ENCODE measurements around the gene LRBA.

The LRBA gene

DNA sequence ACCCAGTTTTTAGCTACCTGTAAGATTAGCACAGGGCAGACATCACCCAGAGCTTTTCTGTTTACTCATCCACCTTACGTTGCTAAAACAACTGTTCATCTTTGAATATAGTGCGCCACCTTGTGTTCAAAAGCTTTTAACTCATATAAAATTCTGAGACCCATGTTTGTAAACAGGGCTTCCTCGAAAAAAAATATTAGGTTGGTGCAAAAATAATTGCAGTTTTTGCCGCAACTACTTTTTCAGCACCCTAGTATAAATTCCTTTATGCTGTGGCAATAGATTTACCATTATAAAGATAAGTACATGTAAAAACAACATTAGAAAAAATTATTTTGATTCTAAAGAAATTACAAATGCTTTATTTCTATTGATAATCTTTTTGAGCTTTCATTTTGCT is 147.9 kb downstream of the LRBA start:
- DNase-seq: peak; percentile 77

DNA sequence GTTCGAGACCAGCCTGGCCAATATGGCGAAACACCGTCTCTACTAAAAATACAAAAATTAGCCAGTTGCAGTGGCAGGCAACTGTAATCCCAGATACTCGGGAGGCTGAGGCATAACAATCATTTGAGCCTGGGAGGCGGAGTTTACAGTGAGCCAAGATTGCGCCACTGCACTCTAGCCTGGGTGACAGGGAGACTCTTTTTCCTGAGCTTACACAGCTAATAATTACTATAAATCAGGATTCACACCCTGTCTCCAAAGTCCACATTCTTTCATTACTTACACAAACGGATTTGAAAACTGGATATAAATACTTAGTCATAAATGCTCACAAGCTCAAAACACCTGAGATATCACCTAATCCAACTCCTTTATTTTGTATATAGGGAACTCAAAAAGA is 151.6 kb downstream of the LRBA start:
- DNase-seq: no peak

DNA sequence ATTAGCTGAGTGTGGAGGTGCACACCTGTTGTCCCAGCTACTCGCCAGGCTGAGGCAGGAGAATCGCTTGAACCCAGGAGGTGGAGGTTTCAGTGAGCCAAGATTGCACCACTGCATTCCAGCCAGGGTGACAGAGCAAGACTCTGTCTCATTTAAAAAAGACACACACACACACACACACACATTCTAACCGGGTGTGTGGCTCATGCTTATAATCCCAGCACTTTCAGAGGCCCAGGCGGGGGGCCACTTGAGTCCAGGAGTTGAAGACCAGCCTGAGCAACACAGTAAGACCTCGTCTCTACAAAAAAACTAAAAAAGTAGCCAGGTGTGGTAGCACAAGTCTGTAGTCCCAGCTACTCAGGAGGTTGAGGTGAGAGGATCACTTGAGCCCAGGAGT is 152.3 kb downstream of the LRBA start:
- no peak for DNase-seq

GRCh38 chr4:150859453-150859852 is 155.6 kb downstream of the LRBA start:
- no peak for DNase-seq

DNA sequence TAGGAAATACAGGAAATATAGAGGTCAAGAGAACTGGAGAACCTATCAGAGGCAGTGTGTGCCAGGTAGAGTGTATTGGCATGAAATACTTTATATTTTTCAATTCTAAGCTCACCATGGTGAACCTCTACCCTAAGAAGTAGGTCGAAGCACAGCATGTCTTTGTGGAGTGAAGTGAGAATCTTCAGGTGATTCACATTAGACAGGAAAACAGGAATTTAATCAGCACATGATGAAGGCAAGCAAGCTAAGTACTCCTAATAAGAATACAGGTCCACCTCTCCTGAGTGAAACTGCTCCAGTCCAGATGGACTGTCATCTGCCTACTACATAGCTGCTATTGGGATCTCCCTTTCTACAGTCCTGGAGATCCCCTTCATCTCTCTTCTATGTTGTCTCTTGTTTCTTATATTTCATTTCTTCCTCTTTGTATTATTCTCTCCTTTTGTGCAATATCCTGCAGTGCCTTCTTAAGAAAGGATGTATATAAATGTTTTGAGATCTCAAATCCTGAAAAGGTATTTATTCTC is 159.0 kb downstream of the LRBA start:
- DNase-seq: no peak

- no peak for DNase-seq
These were observed 160.5 kb downstream of the LRBA start for GRCh38 chr4:150854600-150854999.

GRCh38 chr4:150853882-150854281 is 161.2 kb downstream of the LRBA start:
- no peak for DNase-seq

GRCh38 chr4:150852216-150852615 is 162.9 kb downstream of the LRBA start:
- no peak for DNase-seq

GRCh38 chr4:150849016-150849415 is 166.1 kb downstream of the LRBA start:
- DNase-seq: no peak

GRCh38 chr4:150828159-150828558 is 186.9 kb downstream of the LRBA start:
- DNase-seq: no peak

- DNase-seq: no peak
These were observed 187.9 kb downstream of the LRBA start for GRCh38 chr4:150827226-150827625.

DNA sequence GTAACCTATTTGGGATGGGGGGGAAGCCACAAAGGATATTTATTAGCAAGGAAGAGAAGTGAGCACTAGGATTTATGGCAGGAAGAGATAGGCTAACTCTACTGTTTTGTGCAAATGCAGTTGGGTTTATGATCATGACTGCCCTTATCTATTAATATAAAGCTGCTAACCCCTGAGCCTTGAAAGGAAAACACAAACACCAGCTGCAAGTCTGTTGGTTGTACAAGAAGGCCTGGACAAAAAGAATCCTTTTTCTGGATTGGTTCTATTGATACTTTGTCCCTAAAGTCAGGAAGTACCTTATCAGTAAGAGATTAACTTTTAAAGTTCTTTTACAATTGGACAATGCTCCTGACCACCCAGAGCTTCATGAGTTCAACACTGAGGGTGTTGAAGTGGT is 188.8 kb downstream of the LRBA start:
- no peak for DNase-seq

- no peak for DNase-seq
These were observed 192.7 kb downstream of the LRBA start for GRCh38 chr4:150822407-150822806.

DNA sequence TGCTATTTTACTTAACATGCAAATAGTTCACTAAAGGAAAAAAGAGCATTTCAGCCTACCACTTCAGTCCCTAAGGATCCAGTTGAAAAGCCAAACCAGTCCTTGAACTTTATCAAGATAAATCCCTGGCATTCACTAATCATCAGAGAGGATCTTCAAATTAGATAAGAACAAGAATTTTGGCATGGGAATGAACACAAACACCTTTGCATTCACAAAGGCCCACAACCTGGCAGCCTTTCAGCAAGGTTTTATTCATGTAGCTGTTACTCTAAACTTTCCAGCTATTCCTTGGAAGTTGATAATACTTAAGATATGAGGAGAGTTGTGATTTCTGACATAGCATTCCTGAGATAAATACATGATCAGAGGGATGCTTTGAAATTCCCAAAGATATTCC is 193.4 kb downstream of the LRBA start:
- DNase-seq: no peak

DNA sequence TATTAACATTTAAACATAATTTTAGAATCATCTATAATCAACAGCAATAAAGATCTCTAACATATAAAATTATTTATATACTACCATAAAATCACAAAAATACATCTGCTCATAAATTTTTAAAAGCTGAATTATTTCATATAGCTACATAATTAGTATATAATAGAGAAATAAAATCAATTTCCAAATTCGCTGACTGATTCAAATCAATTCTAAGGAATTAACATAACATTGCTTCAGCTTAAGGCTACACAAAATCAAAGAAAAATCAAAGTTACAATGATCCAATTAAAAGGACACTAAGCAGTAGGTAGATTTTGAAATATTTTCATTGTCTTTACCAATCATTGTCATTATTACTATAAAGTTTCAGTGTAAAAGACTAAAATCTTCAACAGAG is 194.7 kb downstream of the LRBA start:
- no peak for DNase-seq

DNA sequence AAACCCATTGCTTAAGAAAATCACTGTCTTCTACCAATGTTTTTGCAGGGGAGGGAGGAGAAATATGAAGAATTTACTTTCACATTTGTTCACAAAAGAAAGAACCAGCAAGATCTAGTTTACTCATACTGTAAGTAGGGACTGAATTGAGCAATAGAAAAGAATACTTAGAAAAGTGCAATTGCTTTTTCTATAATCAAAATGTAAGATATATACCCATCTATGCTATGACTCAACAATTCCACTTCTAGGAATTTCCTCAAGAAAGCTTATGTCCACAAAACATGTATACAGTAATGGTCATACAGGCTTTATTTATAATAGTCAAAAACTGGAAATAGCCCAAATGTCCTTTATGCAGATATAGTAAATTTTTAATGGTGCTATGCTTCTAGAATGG is 196.4 kb downstream of the LRBA start:
- DNase-seq: no peak

- no peak for DNase-seq
These were observed 197.1 kb downstream of the LRBA start for GRCh38 chr4:150817804-150818528.

- no peak for DNase-seq
These were observed 198.1 kb downstream of the LRBA start for GRCh38 chr4:150817017-150817416.

DNA sequence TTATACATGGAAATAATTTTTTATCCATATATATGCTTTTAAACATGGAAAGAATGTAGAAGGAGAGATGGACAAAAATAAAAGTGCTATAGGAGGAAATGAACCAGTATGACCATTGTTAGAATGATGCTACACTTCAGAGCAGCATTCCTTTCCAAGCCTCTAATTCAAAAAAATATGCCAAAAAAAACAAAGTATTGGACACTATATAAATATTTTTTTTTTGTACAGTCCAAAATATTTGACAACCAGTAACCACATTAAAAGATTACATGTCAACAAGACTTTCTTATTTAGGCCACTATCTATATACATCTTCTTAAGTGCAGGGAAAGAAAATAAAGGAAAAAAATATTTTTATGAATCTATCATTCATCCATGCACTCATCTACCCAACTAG is 198.6 kb downstream of the LRBA start:
- no peak for DNase-seq

- DNase-seq: no peak
These were observed 200.2 kb downstream of the LRBA start for GRCh38 chr4:150814873-150815272.

DNA sequence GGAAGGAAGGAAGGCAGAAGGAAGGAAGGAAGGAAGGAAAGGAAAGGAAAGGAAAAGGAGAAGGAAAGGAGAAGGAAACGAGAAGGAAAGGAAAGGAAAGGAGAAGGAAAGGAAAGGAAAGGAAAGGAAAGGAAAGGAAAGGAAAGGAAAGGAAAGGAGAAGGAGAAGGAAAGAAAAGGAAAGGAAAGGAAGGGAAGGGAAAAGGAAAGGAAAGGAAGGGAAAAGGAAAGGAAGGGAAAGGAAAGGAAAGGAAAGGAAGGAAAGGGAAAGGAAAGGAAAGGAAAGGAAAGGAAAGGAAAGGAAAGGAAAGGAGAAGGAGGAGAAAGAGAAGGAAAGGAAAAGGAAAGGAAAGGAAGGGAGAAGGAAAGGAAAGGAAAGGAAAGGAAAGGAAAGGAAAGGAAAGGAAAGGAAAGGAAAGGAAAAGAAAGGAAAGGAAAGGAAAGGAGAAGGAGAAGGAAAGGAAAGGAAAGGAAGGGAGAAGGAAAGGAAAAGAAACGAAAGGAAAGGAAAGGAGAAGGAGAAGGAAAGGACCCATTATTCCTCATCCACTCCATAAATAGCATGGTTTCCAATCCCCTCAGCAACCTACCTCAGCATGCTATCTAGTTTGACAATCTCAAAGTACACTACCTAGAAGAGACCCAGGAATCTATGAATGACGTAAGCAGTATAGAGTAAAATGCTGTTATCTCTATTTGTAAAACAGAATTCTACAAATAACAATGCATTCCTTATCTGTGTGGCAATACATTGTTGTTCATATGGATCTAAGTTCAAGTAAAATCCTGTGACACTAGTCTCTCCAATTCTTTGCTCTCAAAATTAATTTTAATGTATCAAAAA is 209.7 kb downstream of the LRBA start:
- DNase-seq: no peak

DNA sequence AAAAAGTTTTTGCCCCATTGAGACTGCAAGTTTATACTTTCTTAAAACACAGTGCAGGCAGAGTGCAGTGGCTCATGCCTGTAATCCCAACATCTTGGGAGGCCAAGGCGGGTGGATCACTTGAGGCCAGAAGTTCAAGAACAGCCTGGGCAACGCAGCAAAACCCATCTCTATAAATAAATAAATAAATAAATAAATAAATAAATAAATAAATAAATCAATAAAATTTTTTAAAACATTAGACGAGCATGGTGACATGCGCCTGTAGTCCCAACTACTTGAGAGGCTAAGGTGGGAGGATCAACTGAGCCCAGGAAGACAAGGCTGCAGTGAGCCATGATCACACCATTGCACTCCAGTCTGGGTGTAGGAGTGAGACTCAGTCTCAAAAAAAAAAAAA is 213.3 kb downstream of the LRBA start:
- no peak for DNase-seq

DNA sequence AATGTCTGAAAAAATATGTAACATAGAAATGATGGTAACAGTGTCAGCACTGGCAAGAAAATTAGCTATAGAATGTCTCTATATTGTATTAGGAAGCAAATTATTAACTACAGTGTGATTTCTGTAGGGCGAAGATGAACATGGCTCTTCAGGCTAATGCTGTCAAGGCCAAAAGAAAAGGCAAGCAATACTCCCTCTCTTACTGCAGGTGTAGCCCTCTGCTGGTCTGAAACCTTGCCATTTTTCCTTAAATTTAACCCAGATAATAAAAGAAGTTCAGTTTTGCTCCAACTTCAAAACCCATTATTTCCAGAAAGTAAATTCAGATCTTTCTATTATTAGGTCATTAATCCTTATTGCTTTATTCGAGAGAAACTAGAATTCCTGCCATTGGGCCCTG is 215.9 kb downstream of the LRBA start:
- no peak for DNase-seq

GRCh38 chr4:150794706-150795105 is 220.4 kb downstream of the LRBA start:
- DNase-seq: no peak

All from midbrain (tissue), 1 donor.